Measurements from ENCODE around the gene RCOR1.
"Not testable (repeated sequence)": the region's sequence is repeated elsewhere in the genome, so short reads cannot be mapped to it uniquely, and the experiment has no call there.

The RCOR1 gene

GRCh38 chr14:102633906-102634595, 41.6 kb downstream of the RCOR1 start:
- no peak for DNase-seq

GRCh38 chr14:102639611-102640010, 47.2 kb downstream of the RCOR1 start:
- not testable (repeated sequence) for DNase-seq

- no peak for DNase-seq
These were observed 52.1 kb downstream of the RCOR1 start for GRCh38 chr14:102644523-102644922.

GRCh38 chr14:102645746-102646440, 53.4 kb downstream of the RCOR1 start:
- no peak for DNase-seq

- no peak for DNase-seq
These were observed 54.2 kb downstream of the RCOR1 start for GRCh38 chr14:102646615-102647014.

- no peak for DNase-seq
These were observed 59.7 kb downstream of the RCOR1 start for GRCh38 chr14:102652194-102652593.

- DNase-seq = no peak
These were observed 61.8 kb downstream of the RCOR1 start for GRCh38 chr14:102654298-102654697.

- no peak for DNase-seq
These were observed 62.7 kb downstream of the RCOR1 start for GRCh38 chr14:102655137-102655536.

- DNase-seq = no peak
These were observed 67.3 kb downstream of the RCOR1 start for GRCh38 chr14:102659797-102660196.

- DNase-seq = no peak
These were observed 69.2 kb downstream of the RCOR1 start for GRCh38 chr14:102661614-102662013.

GRCh38 chr14:102662636-102663430, 70.4 kb downstream of the RCOR1 start:
- no peak for DNase-seq

- DNase-seq = no peak
These were observed 71.0 kb downstream of the RCOR1 start for GRCh38 chr14:102663440-102663839.

GRCh38 chr14:102665621-102666020, 73.2 kb downstream of the RCOR1 start:
- no peak for DNase-seq

GRCh38 chr14:102666635-102667034, 74.2 kb downstream of the RCOR1 start:
- no peak for DNase-seq

- no peak for DNase-seq
These were observed 75.3 kb downstream of the RCOR1 start for GRCh38 chr14:102667703-102668102.

GRCh38 chr14:102668291-102668873, 75.9 kb downstream of the RCOR1 start:
- DNase-seq = peak; percentile 1

GRCh38 chr14:102671410-102671809, 79.0 kb downstream of the RCOR1 start:
- DNase-seq = no peak

GRCh38 chr14:102672410-102672960, 80.0 kb downstream of the RCOR1 start:
- DNase-seq = no peak

GRCh38 chr14:102675396-102675795, 82.9 kb downstream of the RCOR1 start:
- no peak for DNase-seq

- no peak for DNase-seq
These were observed 85.9 kb downstream of the RCOR1 start for GRCh38 chr14:102678394-102678793.

GRCh38 chr14:102683399-102684297, 91.2 kb downstream of the RCOR1 start:
- DNase-seq = no peak

- DNase-seq = no peak
These were observed 91.8 kb downstream of the RCOR1 start for GRCh38 chr14:102684298-102684663.
